Tibial nerve (tissue), 4 donors: ENCODE results near the gene MAP7D1.

Experiments
- EP300 ChIP-seq, 2 donors: sonication (generic); formaldehyde crosslinking; IDR thresholded peaks; one replicate each; pipeline ENCODE4 v1.6.1; 2017; ENCODE audit warnings: antibody characterized with exemption in 2 of 2, mild to moderate bottlenecking in 1 of 2
- POLR2A ChIP-seq, 2 donors: fragments of 450-650 bp; IDR thresholded peaks; one replicate each; pipeline ENCODE4 v1.6.1; 2017; ENCODE audit warnings: antibody characterized with exemption in 2 of 2, mild to moderate bottlenecking in 2 of 2, moderate library complexity in 2 of 2
- TF ChIP-seq, protein P1 (sequence below), 5 experiments: fragments of 200-600 bp in 3 of 5; fragments of 450-650 bp in 2 of 5; sonication (generic) in 3 of 5; IDR thresholded peaks; one replicate each; pipeline ENCODE4 v1.5.1; 2016 to 2019; ENCODE audit warnings: antibody characterized with exemption in 5 of 5, mild to moderate bottlenecking in 3 of 5, moderate library complexity in 2 of 5

DNA sequence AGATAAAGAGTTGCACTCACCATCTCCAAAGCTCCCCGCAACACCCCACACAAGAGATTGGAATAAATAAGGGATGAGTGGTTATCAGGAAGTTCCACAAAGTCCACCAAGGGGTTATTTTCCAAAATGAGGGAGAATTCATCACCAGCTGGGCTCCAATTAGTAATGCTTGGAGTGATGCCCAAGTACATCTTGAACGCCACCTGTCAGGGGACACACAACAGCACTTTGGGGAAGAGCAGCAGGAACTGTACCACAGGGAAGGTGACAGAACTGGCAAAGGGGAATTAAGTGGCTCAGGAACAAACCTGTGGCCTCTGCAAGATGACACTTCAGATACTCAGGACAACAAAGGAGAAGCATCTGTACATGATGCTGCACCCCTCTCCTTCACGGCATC, 18.2 kb upstream of the MAP7D1 start:
- TF ChIP-seq, protein P1, sequence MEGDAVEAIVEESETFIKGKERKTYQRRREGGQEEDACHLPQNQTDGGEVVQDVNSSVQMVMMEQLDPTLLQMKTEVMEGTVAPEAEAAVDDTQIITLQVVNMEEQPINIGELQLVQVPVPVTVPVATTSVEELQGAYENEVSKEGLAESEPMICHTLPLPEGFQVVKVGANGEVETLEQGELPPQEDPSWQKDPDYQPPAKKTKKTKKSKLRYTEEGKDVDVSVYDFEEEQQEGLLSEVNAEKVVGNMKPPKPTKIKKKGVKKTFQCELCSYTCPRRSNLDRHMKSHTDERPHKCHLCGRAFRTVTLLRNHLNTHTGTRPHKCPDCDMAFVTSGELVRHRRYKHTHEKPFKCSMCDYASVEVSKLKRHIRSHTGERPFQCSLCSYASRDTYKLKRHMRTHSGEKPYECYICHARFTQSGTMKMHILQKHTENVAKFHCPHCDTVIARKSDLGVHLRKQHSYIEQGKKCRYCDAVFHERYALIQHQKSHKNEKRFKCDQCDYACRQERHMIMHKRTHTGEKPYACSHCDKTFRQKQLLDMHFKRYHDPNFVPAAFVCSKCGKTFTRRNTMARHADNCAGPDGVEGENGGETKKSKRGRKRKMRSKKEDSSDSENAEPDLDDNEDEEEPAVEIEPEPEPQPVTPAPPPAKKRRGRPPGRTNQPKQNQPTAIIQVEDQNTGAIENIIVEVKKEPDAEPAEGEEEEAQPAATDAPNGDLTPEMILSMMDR (IDR thresholded peaks at IDR 0.05) = no peak
- TF ChIP-seq POLR2A (IDR thresholded peaks at IDR 0.05) (no peak), EP300 (IDR thresholded peaks at IDR 0.05) (no peak)
